C4-2B (cell line): ENCODE data around the gene CNGB1.
"Not testable (repeated sequence)": the region's sequence is repeated elsewhere in the genome, so short reads cannot be mapped to it uniquely, and the experiment has no call there.

Experiments
- H3K27ac ChIP-seq: fragments of 450-650 bp; 2 replicates; pipeline ENCODE4 v1.5.1; 2017
- ZFX ChIP-seq: fragments of 450-650 bp; IDR thresholded peaks from 2 replicates; pipeline ENCODE4 v1.6.1; 2017
- TF ChIP-seq, protein P1 (sequence below): fragments of 450-650 bp; conservative IDR thresholded peaks from 2 replicates; pipeline ENCODE4 v1.5.1; 2017; ENCODE audit warnings: mild to moderate bottlenecking

The CNGB1 gene

DNA sequence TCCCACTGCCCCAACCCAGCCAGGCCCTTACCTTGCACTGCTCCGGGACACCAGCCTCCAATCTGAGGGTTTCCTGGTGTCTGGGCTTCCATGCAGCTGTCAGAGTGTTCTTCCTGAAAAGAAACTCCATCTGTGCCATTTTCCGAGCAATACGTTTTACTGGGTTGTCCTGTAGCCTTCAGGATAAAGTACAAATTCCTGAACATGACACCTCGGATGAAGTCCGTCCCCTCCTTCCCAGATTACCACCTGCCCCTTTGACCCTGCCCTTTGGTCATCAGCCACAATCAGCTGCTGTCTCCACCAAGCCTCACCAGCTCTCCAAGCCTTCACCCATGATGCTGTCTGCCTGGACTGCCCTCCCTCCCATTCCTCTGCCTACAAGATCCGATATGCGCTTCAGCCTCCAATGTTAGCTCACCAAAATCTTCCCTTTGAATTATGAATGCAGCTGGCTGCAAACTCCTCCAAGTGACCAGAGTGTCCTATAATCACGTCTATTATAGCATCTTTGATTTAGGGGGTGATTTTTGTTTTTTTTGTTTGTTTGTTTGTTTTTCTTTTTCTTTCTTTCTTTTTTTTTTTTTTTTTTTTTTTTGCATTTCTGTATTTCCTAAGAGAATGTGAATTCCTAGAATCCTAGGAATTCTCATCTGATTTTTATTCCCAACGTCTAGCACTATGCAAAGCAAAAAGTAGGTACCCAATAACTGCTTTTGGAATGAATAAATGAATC, 108.1 kb downstream of the CNGB1 start:
- H3K27ac ChIP-seq: no peak overlapping the region
- TF ChIP-seq, protein P1, sequence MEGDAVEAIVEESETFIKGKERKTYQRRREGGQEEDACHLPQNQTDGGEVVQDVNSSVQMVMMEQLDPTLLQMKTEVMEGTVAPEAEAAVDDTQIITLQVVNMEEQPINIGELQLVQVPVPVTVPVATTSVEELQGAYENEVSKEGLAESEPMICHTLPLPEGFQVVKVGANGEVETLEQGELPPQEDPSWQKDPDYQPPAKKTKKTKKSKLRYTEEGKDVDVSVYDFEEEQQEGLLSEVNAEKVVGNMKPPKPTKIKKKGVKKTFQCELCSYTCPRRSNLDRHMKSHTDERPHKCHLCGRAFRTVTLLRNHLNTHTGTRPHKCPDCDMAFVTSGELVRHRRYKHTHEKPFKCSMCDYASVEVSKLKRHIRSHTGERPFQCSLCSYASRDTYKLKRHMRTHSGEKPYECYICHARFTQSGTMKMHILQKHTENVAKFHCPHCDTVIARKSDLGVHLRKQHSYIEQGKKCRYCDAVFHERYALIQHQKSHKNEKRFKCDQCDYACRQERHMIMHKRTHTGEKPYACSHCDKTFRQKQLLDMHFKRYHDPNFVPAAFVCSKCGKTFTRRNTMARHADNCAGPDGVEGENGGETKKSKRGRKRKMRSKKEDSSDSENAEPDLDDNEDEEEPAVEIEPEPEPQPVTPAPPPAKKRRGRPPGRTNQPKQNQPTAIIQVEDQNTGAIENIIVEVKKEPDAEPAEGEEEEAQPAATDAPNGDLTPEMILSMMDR: no peak
- no peak for TF ChIP-seq ZFX

DNA sequence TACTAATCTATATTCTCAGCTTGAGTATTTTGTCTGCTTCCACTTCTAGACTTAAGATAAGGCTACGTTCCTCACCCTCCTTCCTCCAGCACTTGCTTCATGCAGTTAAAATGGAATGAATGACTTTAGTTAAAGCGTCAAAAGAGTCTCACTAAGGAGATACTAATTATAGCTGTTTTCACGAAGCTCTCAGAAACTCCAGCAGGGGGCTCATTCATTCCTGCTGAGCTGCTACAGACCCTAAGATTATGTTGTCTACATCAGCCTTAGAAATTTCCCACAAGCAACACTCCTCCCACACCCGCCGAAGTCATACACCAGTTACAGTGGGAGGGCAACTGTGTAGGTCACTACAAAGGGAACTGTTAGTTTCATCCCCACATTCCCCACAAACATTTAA, 111.6 kb downstream of the CNGB1 start:
- TF ChIP-seq, protein P1: peak; percentile 32
- no peak for TF ChIP-seq ZFX
- no peak overlapping the region for H3K27ac ChIP-seq

DNA sequence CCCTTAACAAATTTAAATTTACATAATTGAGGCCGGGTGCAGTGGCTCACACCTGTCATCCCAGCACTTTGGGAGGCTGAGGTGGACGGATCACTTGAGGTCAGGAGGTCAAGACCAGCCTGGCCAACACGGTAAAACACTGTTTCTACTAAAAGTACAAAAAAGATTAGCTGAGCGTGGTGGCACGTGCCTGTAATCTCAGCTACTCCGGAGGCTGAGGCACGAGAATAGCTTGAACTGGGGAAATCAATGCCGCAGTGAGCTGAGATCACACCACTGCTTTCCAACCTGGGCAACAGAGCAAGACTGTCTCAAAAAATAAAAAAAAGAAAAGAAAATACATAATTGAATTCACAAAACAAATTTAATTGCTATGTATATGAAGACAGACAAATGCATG, 112.3 kb downstream of the CNGB1 start:
- TF ChIP-seq ZFX: no peak
- TF ChIP-seq, protein P1: no peak
- no peak overlapping the region for H3K27ac ChIP-seq

DNA sequence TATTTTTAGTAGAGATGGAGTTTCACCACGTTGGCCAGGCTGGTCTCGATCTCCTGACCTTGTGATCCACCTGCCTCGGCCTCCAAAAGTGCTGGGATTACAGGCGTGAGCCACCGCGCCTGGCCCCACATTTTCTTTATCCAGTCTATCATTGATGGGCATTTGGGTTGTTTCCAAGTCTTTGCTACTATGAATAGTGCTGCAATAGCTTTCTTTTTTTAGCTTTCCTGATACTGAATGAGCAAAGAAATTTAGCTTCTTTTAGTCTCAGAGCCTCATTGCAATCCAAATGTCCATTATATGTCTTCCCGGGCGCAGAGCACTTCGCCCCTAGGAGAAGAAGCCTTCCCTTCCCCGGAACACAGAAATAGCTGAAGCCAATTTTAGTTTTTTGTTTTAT, 112.9 kb downstream of the CNGB1 start:
- not testable (repeated sequence) for H3K27ac ChIP-seq

DNA sequence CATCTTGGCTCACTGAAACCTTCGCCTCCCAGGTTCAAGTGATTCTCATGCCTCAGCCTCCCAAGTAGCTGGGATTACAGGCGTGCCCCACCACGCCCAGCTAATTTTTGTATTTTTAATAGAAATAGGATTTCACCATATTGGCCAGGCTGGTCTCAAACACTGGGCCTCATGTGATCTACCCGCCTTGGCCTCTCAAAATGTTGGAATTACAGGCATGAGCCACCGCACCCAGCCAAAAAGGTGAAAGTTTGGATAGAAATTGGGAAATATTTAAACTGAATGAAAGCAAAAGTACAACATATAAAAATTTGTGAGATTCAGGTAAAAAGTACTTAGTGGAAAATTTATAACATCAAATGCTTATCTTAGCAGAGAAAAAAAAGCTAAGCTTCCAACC, 115.7 kb downstream of the CNGB1 start:
- TF ChIP-seq ZFX: no peak
- TF ChIP-seq, protein P1: no peak
- no peak overlapping the region for H3K27ac ChIP-seq

DNA sequence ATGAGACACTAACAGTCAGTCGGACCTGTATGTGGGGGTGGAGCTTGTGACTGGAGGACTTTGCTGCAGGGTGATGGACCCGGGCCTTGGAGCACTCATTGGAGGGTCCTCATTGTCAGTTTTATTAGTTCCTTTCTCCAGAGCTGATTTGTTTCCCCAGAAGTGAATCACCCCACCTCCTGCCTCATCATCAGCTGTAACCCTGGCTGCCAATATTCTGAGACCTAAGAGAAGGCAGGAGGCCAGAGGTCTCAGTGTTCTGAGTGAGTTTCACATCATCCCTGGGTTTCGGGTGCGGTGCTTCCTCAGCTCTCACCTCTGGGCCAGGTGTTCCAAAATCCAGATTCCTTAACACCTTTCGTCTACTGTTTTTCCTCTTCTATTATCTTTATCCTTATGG, 118.7 kb downstream of the CNGB1 start:
- no peak overlapping the region for H3K27ac ChIP-seq
- TF ChIP-seq ZFX: no peak
- TF ChIP-seq, protein P1: no peak

DNA sequence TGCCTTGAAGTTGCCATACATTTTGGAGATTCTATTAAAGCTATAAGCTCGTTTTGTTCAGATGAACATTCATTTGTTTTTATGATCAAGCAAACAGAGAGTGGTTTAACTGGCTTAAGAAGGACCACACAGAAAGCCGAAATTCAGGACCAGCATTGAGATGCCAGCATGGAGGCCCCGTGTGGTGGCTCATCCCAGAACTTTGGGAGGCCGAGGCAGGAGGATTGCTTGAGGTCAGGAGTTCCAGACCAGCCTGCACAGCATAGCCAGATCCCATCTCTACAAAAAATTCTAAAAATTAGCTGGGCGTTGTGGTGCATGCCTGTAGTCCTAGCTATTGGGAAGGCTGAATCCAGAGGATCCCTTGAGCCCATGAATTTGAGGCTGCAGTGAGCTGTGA, 122.7 kb downstream of the CNGB1 start:
- no peak for TF ChIP-seq ZFX
- TF ChIP-seq, protein P1: no peak
- H3K27ac ChIP-seq: no peak overlapping the region

DNA sequence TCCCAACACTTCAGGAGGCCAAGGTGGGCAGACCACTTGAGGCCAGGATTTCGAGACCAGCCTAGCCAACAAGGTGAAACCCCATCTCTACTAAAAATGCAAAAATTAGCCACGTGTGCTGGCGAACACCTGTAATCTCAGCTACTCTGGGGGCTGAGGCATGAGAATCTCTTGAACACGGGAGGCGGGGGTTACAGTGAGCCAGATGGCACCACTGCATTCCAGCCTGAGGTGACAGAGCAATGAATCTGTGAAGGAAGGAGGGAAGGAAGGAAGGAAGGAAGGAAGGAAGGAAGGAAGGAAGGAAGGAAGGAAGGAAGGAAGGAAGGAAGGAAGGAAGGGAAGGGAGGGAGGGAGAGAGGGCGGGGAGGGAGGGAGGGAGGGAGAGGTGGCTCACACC, 124.0 kb downstream of the CNGB1 start:
- H3K27ac ChIP-seq: not testable (repeated sequence)
